HG03457 (cell line): Measurements from ENCODE around the gene ATP6V0E2.
"Not testable (repeated sequence)": the region's sequence is repeated elsewhere in the genome, so short reads cannot be mapped to it uniquely, and the experiment has no call there.

ENCODE experiments used
- ATAC-seq: cut with Tn5 transposase; IDR thresholded peaks from one replicate; pipeline ENCODE4 v1.9.1; 2021; ENCODE audit warnings: moderate number of reproducible peaks; ENCODE audit not compliant: unreplicated experiment

Gene ATP6V0E2

GRCh38 chr7:149912126-149912525, 38.4 kb downstream of the ATP6V0E2 start:
- ATAC-seq: not testable (repeated sequence)

DNA sequence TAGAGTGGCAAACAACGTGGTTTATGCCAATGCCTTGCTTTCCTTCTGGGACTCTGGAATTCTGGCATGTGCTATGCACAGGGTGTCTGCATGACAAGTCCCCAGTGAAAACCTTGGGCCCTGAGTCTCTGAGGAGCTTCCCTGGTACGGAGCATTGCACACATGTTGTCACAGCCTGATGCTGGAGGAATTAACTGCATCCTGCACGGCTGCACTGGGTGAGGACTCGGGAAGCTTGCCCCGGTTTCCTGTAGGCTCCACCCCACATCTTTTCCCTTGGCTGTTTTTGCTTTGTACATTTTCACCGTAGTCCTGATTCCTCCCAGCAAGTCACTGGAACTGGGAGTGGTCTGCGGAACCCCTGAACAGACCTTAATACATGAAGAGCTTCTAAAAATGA, 52.6 kb downstream of the ATP6V0E2 start:
- not testable (repeated sequence) for ATAC-seq
